HS-27A (cell line): Measurements from ENCODE around the gene IFITM10.

ENCODE experiments used
- DNase-seq: peaks from one replicate; pipeline ENCODE4 v3.0.0-alpha.2; 2012; ENCODE audit warnings: low read depth, missing footprints

IFITM10 gene

DNA sequence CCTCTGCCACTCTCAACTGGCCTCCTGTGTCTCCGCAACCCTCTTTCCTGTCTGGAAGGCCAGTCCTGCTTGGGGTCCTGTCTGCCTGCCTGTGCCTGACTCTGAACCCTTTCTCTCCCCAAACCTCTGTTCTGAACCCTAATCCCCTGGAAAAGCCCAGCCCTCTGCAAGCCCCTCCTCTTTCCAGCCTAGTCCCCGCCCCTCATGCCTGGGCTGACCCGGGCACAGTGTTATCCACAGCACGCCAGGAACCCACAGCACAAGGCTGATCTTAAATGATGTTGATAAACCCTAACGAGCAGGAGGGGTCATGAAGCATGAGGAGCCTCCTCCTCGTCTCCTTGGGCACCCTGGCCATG is at the start of gene IFITM10:
TSS of gene IFITM10 (minus strand) at position 115 of the 359 bp plus-strand sequence. CDS start 153 bp downstream, outside the sequence.
- no peak for DNase-seq

DNA sequence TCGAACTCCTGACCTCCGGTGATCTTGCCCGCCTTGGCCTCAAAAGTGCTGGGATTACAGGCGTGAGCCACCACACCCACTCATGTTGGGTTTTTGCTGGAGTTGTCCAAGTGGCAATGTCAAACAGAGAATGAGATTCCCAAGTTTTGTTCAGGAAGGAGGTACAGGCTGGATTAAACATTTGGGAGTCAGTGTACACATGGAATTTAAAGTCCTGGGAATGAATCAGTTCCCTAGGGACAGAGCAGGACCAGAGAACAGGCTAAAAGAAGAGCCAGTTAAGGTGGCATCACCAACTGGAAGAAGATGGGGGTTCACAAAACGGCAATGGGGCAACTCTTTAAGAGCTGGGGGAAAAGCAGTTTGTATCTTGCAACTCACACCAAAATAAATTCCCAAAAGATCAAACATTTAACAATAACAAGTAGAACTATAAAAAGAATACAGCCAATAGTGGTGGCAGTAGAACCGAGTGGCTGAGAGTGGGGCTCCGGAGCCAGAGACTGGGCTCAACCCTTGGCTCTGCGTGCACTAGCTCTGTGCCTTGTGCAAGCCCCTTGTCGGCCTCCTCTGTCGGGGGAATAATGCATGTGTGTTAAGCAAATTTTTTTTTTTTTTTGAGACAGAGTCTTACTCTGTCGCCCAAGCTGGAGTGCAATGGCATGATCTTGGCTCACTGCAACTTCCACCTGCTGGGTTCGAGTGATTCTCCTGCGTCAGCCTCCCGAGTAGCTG is 47.2 kb upstream of the IFITM10 start:
- DNase-seq = no peak

DNA sequence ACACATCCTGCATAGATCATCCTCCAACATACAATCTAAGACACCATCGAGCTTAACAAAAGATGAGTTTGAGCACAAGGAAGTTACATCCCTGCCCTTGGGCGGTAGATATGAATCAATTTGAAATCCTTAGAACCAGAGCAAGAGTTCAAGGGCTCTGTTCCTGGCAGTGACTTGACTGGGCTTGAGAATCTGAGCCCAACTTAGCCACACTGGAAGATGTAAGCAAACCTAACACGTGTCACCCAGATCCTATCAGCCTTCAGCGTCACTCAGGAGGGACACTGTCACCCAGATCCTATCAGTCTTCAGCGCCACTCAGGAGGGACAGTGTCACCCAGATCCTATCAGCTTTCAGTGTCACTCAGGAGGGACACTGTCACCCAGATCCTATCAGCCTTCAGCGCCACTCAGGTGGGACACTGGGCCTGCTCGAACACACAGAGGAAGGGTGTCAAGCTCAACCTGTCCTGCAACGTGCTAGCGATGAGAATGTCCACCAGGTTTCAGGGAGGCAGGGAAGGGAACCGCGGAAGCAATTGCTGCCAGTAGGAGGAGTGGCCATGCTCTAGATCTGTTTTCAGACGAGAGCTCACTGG is 46.1 kb upstream of the IFITM10 start:
- DNase-seq = no peak

DNA sequence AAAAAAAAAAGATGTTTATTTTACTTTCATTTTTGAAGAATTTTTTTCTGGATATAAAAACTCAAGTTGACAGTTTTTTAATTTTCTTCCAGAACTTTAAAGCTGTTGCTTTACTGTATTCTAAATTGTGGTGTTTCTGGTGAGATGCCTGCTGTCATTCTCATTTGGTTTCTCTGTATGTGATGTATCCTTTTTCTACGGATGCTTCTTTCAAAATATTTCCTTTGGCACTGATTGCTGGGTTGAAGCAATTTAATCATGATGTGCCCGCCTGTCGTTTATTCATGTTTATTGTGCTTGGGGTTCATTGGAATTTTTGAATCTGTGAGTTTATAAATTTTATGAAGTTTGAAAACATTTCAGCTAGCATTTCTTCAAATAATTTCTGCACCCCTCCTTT is 42.7 kb upstream of the IFITM10 start:
- DNase-seq = no peak

DNA sequence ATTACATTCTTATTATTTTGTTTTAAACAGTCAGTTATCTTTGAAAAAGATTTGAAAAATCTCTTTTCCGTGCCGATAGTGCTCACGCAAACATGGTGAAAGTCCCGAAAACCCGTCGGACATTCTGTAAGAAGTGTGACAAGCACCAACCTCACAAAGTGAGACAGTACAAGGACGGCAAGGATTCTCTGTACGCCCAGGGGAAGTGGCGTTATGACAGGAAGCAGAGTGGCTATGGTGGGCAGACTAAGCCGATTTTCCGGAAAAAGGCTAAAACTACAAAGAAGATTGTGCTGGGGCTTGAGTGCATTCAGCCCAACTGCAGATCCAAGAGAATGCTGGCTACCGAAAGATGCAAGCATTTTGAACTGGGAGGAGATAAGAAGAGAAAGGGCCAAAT is 42.1 kb upstream of the IFITM10 start:
- no peak for DNase-seq

DNA sequence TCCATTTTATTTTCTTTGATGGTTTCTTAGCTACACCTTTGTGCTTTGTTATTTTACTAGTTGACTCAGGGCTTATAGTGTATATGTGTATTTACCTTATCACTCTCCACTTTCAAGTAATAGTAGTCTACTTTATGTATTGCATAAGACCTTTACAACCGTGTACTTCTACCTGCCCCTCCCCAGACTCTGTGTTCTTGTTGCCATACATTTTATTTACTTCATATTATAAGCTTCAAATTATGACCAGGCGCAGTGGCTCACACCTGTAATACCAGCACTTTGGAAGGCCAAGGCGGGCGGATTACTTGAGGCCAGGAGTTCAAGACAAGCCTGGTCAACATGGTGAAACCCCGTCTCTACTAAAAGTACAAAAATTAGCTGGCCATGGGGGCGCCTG is 41.5 kb upstream of the IFITM10 start:
- no peak for DNase-seq

DNA sequence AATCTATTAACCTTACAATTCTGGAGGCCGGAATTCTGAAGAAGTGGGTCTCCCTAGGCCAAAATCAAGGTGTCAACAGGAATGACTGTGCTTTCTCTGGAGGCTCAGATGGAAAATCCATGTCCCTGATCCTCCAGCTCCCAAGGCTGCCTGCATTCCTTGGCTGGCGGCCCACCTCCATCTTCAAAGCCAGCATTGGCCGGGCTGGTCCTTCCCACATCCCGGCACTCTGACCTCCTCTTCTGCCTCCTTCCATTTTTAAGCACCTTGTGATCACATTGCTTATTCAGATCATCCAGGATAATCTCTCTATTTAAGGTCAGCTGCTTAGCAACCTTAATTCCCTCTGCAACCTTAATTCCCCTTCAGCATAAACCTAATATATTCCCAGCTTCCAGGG is 36.1 kb upstream of the IFITM10 start:
- DNase-seq = no peak

DNA sequence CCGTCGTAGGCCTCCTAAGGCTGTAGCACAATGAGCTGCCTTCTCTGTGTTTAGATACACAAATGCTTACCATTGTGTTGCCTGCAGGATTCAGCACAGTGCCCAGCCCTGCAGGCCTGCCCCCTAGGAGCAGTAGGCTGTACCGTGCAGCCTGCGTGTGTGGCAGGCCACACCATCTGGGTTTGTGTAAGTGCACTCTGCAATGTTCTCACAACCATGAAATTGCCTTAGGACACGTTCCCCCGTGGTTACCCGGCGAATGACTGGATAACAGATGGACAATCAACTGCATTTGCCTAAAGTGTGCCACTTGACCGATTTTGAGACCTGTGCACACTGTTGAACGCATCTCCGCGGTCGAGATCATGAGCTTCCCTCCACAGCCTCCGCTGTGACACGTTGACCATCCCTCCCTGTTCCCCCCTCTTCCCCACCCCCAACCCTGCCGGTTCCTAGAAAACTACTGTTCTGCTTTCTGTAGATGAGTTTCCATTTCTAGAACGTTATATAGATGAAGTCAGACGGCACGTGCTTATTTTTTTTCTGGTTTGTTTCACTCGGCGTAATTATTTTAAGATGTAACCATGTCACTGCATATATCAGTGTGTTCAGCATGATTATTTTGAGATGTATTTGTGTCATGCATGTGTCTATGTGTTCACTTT is 35.5 kb upstream of the IFITM10 start:
- DNase-seq = no peak

DNA sequence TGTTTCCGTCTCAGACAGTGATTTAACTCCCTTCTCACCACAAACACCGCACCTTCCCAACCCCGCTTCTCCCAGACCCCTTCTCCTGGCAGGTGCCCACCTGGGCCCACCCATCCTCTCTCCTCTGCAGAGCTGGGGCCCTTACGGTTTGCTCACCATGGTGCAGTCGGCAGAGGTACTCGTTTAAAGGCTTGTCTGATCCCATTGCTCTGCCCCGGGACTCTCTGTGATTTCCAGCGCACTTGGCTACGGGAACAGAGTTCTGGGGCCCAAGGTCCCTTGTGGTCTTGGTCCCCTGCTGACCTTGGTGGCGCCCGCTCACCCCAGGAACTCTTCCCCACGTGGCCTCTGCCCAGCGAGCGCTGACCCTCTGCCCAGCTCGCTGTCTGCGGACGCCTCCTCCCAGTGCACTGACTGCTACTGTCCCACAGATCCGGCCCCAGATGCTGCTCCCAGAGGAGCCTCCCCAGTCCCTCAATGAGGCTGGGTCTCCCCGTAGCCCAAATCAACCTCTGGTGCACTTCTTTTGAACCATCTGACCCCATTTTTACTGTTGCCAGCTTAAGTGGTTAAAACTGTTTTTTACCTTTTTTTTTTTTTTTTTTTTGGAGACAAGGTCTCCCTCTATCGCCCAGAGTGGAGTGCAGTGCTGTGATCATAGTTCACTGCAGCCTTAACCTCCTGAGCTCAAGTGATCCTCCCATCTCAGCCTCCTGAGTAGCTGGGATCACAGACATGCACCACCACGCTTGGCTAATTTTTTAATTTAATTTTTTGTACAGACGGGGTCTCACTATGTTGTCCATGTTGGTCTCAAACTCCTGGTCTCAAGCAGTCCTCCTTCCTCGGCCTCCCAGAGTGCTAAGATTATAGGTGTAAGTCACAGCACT is 34.6 kb upstream of the IFITM10 start:
- no peak for DNase-seq

DNA sequence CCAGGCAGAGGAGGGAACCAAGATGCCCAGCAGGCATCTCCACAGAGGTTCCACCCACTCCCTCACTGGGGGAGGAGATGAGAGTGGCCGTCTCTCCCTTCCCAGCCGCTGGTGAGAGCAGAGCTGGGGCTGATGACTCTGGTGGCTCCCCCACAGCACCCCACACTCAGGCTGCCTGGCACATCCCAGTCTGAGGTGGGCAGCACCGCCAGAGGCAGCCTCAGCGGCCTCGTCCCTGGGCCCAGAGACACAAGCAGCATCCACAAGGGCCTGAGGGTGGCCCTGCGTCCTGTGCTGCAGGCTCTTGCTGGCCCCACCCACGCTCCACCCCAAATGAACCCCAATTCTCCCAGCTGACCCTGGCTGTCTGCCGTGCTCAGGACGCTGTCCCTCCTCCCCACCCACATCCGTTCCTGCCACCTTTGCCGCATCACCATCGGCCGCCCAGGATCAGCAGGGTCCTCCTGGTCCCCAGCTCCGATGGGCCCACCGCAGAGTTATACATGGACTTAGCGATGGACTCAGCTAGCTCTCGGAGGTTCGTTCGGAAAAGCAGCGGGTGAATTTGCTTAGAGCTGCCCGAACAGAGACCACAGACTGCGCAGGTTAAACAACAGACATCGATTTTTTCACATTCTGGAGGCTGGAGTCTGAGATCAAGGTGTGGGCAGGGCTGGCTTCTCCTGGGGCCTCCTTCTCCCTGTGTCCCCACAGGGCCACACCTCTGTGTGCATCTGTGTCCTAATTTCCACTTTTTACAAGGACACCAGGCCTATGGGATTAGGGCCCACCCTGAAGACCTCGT is 33.5 kb upstream of the IFITM10 start:
- DNase-seq = no peak

DNA sequence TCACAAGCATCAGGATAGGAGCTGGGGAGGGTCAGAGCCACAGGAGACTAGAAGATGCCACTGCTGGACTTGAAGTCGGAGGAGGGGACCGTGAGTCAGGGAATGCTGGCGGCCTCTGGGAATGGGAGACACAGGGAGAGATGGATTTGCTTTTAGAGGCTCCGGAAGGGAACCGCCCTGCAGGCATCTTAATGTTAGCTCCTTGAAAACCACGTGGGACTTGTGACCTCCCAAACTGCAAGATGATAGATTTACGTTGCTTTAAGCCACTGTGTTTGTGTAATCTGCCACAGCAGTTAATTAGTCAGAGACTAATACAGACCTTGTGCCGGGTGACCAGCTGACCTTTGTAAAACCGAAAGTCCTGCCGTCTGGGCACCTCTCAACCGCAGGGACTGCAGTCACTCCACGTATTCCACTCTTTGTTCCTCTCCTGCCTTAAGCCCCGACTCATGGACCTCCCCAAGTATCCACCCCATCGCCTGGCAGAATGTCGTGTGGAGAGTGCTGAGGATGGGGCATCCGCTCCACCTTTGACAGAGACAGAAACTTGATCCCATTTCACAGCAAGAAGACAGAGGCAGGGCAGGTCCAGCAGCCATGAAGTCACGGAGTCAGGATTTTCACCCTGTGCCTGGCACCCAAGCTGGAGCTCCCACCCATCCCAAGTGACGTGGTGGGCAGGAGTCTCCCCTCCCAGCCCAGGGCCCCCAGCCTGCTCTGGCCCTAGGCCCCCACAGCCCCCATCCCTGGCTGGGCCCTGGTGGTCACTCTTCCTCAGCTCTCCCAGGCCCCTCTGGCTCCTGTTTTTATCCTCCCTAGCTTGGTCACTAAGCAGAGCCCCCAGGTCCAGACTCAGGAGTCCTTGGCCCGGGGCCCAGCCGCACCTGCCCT is 32.7 kb upstream of the IFITM10 start:
- DNase-seq = no peak

DNA sequence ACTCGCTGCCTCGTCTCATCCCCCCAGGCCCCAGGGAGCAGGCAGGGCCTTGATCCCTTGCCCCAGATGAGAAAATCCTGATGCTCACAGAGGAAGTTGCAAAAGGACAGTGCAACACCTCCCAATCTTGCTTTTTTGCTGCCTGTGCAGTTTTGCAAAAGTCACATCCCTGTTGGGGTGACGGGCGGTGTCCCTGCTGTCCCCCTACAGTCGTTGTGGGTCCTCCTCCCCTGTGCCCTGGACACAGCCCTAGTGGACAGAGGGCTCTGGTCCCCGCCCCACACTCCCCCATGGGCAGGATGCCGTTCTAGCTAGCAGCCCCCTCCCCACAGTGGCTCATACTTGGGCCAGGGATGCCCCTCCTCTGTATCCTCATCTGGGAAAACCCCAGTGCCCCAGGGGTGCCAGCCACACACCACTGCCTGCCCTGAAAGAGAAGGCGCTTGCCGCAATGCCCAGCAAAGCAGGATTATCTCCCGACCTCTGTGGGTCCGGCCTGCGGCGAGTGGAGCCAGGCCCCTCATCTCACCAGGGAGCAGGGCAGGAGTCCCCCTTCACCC is 31.7 kb upstream of the IFITM10 start:
- no peak for DNase-seq

DNA sequence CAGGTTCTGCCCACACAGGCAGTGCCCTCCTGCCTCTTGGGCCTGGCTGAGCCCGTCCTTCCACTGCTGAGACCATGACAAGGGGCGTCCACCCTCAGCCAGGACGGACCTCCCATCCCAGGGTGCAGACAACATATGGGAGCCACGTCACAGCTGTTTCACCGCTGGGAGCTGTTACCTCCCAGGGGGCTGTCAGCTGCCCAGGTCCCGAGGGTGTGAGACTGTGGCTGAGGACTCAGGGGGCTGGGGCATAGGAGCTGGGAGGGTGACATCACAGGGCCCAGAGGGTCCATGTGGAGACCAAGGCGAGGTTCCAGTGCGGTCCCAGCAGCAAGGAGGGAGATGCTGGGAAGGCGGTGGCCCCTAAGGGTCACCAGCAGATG is 31.2 kb upstream of the IFITM10 start:
- DNase-seq = no peak

DNA sequence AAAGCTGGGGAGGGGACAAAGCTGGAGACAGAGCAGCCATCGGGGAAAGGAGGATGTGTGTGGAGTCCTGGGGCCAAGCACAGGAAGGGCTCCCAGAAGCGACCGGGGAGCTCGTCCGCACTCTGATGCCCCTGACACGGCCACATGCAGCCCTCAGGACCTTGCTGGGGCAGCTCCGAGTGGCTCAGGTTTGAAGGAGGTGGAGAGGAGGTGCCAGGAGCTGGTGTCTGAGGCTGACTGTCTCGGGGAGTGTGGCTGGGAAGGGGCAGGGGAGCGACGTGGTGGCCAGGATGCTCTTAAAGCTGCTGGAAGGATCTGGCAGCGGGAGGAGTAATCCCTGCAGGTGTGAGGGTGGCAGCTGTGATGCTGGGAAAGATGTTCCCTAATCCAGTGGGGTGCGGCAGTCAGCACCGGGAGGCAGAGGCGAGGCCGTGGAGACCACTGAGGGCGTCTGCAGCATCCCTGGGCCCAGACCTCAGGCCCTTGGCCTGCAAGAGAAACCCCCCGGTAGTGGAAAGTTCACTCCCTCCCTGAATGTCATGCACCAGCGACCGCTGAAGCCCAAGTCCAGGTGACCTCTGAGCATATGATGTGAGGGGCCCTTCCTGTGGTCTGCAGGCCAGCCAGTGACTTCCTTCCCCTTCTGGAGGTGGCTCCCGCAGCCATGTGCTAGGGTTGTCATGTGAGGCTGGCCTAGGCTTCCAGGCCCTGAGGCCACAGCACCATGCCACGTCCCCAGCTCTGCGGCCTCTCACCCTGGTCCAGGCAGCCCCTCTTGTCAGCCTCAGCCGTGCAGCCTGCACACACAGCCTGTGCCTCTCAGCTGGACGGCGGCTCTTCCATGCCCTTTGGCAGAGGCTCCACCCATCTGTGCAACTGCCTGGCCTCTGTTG is 30.6 kb upstream of the IFITM10 start:
- no peak for DNase-seq

DNA sequence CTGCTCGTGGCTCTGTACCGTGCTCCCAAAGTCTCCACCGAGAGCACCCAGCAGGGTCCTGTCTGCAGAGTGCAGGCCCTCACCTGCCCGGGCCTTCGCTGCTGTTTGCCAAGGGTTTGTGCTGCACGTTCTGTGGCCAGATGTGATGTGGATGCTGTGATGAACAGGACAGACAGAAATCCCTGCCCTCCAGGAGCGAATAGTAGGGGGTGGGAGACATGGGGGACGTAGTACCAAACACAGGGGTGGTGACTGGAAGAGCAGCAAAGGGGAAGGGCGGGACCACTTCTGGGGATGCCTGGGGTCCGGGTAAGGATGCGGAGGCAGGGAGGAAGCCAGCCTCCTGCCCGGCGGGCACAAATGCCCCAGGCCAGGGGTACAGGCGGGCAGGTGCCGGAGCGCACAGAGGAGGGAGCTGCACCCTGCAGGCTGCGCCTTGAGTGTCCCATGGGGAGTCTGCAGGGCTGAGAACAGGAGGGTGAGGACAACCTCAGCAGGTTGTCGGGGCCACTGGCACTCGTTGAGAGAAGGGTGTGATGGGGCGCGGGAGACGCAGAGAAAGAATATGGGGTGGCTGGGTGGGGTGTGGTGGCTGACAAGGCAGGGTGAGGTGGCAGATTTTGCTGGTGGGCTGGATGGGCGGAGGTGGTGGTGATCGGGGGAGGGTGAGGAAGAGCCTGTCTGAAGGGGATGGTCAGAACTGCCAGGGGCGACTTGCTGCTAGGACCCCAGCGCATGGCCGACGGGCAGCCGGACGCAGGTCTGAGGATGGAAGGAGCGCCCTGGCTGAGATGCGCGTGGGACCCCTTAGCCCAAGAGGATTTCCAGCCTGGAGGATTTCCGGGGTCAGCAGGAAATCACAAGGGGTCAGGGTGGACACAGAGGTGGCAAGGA is 29.7 kb upstream of the IFITM10 start:
- DNase-seq = no peak

DNA sequence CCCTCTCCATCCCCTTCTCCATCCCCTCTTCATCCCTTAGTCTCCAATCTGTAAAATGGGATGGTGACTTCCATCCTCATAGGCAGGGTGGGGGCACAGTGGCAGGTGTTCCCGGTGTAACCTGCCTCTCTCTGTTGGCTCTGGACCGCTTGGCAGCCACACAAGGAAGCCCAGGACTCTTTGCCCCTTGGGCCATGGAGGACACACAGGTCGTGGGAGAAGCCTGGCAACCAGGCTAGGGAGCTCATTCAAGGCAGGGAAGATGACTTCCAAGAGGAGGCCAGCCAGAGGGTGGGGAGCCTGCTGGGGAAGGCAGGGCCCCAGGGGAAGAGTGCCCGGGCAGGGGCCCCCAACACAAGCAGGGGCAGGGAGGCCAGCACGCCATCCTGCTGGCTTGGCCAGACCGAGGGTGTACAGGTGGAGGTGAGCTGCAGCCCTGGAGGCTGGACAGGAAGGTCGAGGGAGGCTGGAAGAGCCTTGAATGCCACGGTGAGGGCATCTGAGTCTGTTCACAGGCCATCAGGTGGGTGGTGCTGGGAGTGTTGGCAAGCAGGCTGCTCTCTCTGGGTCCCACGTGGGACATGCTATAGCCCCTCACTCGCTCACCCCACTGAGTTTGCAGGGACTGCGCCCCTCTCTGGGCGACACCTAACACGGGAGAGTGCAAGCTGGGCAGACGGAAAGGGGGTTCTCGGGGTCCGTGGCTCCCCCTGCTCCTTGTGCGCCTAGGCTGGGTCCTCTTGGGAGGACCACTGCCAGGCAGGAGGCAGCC is 28.8 kb upstream of the IFITM10 start:
- DNase-seq = no peak

DNA sequence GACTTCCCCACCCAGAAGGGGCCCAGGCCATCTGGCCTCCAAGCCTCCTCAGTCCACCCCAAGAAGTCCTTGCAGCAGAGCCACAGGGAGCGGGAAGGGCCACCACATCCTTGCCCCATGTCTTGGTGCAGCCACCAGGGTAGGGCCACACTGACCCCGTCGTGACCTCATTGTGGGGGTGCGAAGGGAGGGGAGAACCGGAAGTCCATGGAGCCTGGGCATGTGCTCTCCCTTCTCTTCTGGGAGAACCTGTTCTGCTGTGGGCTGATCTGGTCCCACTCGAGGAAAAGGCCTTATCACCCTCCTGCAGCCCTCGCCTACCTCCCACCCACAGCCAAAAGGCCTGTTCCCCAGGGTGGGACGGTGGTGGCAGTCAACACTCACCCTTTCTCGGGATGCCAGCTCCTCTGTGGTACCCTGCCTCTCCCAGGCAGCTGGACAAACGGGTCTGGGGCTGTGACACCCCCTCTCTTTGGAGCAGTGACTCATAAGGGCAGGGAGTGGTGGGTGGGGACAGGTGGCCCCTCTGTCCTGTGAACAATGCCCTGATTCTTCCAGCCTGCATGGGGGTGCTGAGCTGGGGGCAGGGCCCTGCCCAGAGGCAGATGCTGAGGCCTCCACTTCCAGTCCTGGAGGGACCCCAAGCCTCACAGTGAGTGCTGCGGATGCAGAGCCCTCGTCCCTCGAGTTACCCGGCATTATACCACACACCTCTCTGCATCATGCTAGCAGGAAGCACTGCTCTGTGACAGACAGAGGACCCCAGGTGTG is 27.9 kb upstream of the IFITM10 start:
- DNase-seq = no peak
